ENCODE results near the gene TCHHL1.

- TF ChIP-seq CTCF (IDR thresholded peaks at IDR 0.05; ENCODE audit: poor library complexity, severe bottlenecking) (no peak), POLR2AphosphoS5 (IDR thresholded peaks at IDR 0.05) (no peak), MXI1 (conservative IDR thresholded peaks at IDR 0.05; ENCODE audit: poor library complexity, severe bottlenecking) (no peak), RAD21 (conservative IDR thresholded peaks at IDR 0.05) (no peak), EP300 (conservative IDR thresholded peaks at IDR 0.05; ENCODE audit: poor library complexity, severe bottlenecking) (no peak), EZH2 (IDR thresholded peaks at IDR 0.05; ENCODE audit: borderline replicate concordance, insufficient read depth, low read length, poor library complexity, severe bottlenecking) (no peak), REST (IDR thresholded peaks at IDR 0.05; ENCODE audit: borderline replicate concordance) (no peak), TAF1 (IDR thresholded peaks at IDR 0.05; ENCODE audit: low read depth) (no peak), SMC3 (conservative IDR thresholded peaks at IDR 0.05; ENCODE audit: poor library complexity) (no peak)
These were observed at the start of gene TCHHL1 for GRCh38 chr1:152089014-152089674.

All from neural cell (in vitro differentiated cells).